GM12878 (cell line): Measurements from ENCODE around the gene TRERF1.

Experiments
- ATF2 ChIP-seq: IDR thresholded peaks from 2 replicates; pipeline ENCODE4 v1.6.1; 2012; ENCODE audit warnings: low read length, inconsistent platforms
- CREB1 ChIP-seq: IDR thresholded peaks from 2 replicates; pipeline ENCODE4 v1.6.1; 2012; ENCODE audit warnings: low read depth, mild to moderate bottlenecking, inconsistent platforms
- IRF3 ChIP-seq: fragments of 450-650 bp; IDR thresholded peaks from 2 replicates; pipeline ENCODE4 v1.6.1; 2014; ENCODE audit warnings: mild to moderate bottlenecking
- POLR2A ChIP-seq: IDR thresholded peaks from 2 replicates; pipeline ENCODE4 v1.6.1; 2011; ENCODE audit warnings: low read depth, mild to moderate bottlenecking, low read length
- ZNF622 ChIP-seq: fragments of 450-650 bp; IDR thresholded peaks from 2 replicates; pipeline ENCODE4 v1.6.1; 2017; ENCODE audit warnings: mild to moderate bottlenecking, inconsistent platforms
- TF ChIP-seq, protein P1 (sequence below): IDR thresholded peaks from 2 replicates; pipeline ENCODE4 v1.6.1; 2011; ENCODE audit warnings: borderline replicate concordance, low read depth, mild to moderate bottlenecking, moderate library complexity, mixed read lengths, low read length; ENCODE audit not compliant: insufficient read depth; ENCODE audit errors: extremely low read length
- TF ChIP-seq, protein P2 (sequence below), 3 experiments: IDR thresholded peaks in 2 of 3; conservative IDR thresholded peaks in 1 of 3; 2 replicates each; pipeline ENCODE4 v1.5.1; 2011; ENCODE audit warnings: low read depth in 3 of 3, low read length in 3 of 3, mild to moderate bottlenecking in 3 of 3, control low read depth in 2 of 3, moderate library complexity in 2 of 3, inconsistent platforms in 1 of 3, mixed read lengths in 1 of 3; ENCODE audit not compliant: control insufficient read depth in 2 of 3, insufficient read depth in 1 of 3; ENCODE audit errors: extremely low read depth in 1 of 3

- TF ChIP-seq, protein P1, sequence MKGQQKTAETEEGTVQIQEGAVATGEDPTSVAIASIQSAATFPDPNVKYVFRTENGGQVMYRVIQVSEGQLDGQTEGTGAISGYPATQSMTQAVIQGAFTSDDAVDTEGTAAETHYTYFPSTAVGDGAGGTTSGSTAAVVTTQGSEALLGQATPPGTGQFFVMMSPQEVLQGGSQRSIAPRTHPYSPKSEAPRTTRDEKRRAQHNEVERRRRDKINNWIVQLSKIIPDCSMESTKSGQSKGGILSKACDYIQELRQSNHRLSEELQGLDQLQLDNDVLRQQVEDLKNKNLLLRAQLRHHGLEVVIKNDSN = no peak
- TF ChIP-seq ATF2 (no peak), IRF3 (no peak), ZNF622 (no peak), POLR2A (no peak), CREB1 (no peak)
- TF ChIP-seq, protein P2, sequence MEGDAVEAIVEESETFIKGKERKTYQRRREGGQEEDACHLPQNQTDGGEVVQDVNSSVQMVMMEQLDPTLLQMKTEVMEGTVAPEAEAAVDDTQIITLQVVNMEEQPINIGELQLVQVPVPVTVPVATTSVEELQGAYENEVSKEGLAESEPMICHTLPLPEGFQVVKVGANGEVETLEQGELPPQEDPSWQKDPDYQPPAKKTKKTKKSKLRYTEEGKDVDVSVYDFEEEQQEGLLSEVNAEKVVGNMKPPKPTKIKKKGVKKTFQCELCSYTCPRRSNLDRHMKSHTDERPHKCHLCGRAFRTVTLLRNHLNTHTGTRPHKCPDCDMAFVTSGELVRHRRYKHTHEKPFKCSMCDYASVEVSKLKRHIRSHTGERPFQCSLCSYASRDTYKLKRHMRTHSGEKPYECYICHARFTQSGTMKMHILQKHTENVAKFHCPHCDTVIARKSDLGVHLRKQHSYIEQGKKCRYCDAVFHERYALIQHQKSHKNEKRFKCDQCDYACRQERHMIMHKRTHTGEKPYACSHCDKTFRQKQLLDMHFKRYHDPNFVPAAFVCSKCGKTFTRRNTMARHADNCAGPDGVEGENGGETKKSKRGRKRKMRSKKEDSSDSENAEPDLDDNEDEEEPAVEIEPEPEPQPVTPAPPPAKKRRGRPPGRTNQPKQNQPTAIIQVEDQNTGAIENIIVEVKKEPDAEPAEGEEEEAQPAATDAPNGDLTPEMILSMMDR (IDR thresholded peaks at IDR 0.05 in 2 of 3, conservative IDR thresholded peaks at IDR 0.05 in 1 of 3; ENCODE audit: control insufficient read depth in 2 of 3, extremely low read depth in 1 of 3, insufficient read depth in 1 of 3, low read depth in 3 of 3, low read length in 3 of 3) = no peak
Measured at GRCh38 chr6:42315991-42316970, 135.4 kb downstream of the TRERF1 start.
